Activated naive CD8-positive, alpha-beta T cell treated with anti-CD3 and anti-CD28 coated beads, Interleukin-2, amount 50 U/mL, for 16 hours (primary cell): ENCODE measurements around the gene POFUT1.
A peak's percentile ranks its signal among the peaks of the same experiment; 100 is the strongest.
"Not testable (repeated sequence)": the region's sequence is repeated elsewhere in the genome, so short reads cannot be mapped to it uniquely, and the experiment has no call there.

Experiments used
- DNase-seq: peaks from one replicate; pipeline ENCODE4 v3.0.0-alpha.2; 2020; ENCODE audit warnings: low read depth, low spot score

The POFUT1 gene

DNA sequence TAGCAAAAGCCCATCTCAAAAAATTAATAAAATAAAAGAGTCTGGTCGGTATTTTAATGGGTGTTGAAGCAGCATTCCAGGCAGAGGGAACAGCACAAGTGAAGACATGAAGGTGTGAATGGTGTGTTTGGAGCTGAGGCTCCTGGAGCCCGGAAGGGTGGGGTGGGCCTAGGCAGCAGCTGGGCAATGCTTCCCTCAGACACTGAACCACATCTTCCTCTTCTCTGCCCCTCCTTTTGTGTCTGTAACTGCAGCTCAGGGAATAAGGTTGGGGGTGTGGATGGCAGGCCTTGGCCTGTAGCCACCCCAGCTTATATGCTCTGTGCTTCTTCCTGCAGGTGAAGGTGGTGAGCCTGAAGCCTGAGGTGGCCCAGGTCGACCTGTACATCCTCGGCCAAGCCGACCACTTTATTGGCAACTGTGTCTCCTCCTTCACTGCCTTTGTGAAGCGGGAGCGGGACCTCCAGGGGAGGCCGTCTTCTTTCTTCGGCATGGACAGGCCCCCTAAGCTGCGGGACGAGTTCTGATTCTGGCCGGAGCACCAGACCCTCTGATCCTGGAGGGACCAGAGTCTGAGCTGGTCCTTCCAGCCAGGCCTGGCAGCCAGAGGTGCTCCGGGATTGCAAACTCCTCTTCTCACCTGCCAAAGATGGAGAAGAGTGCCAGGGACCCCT is 26.6 kb downstream of the POFUT1 start:
- no peak for DNase-seq

DNA sequence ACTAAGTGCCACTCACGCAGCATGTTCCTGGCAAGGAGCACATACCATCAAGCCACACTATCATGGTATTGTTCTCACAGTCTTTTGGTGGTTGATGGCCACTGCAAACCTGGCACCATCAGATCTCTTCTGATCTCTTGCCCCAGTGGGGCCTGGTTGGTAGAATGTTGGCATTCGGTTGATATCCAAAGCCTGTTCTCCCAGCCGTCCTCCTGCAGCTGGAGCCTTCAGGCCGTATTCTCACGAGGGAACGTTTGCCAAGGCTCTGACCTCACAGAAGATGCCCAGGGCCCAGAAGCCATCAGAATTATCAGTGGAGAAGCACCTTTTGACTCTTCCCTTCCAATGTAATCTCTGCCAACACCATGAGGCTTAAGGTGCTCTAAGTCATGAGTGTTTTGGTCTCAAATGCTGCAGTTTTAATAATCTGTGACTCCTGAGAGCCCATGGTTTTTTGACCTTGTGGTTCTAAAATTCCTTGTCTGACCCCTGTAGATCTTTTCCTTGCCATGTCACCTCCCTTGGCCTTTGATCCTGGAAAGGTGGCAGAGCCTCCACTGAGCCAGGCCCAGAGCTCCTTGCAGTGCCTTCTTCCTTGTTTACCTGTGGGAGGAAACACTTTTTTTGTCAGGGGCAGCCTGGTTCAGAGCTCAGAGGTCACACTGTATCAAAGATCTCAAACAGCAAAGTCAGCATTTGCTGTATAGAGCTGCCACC is 27.8 kb downstream of the POFUT1 start:
- DNase-seq = no peak

DNA sequence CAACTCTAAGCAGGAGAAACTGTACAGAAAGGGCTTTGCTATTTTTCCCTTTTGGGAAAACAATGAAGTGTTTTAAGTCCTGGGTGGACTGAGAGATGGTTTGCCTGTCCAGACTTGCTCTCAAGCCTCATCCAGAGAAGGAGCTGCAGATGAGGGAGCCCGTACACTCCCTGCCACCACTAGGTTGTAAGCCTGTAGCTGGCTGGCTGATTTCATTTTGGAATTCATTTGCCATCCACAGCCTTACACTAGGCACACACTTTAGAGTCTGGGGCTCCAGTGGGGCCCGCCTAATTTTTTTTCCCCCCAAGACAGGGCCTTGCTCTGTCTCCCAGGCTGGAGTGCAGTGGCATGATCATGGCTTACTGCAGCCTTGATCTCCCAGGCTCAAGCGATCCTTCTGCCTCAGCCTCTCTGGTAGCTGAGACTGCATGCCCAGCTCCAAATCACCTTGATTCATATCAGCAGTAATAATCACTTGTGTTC is 28.4 kb downstream of the POFUT1 start:
- DNase-seq = no peak

GRCh38 chr20:32236819-32237218 is 29.1 kb downstream of the POFUT1 start:
- DNase-seq = no peak

- no peak for DNase-seq
Observed at GRCh38 chr20:32237419-32237818, 29.7 kb downstream of the POFUT1 start.

- no peak for DNase-seq
Observed at GRCh38 chr20:32238483-32239425, 31.1 kb downstream of the POFUT1 start.

- no peak for DNase-seq
Observed at GRCh38 chr20:32240205-32240604, 32.5 kb downstream of the POFUT1 start.

GRCh38 chr20:32241807-32242206 is 34.1 kb downstream of the POFUT1 start:
- DNase-seq = no peak

- DNase-seq = no peak
Observed at GRCh38 chr20:32244150-32244823, 36.6 kb downstream of the POFUT1 start.

- no peak for DNase-seq
Observed at GRCh38 chr20:32244959-32245358, 37.3 kb downstream of the POFUT1 start.

GRCh38 chr20:32246208-32246607 is 38.5 kb downstream of the POFUT1 start:
- DNase-seq = not testable (repeated sequence)

GRCh38 chr20:32248043-32248442 is 40.4 kb downstream of the POFUT1 start:
- no peak for DNase-seq

GRCh38 chr20:32249030-32249738 is 41.5 kb downstream of the POFUT1 start:
- DNase-seq = no peak

- no peak for DNase-seq
Observed at GRCh38 chr20:32251470-32251869, 43.8 kb downstream of the POFUT1 start.

GRCh38 chr20:32252189-32252588 is 44.5 kb downstream of the POFUT1 start:
- peak; percentile 80 for DNase-seq

GRCh38 chr20:32260973-32261372 is 53.3 kb downstream of the POFUT1 start:
- not testable (repeated sequence) for DNase-seq

GRCh38 chr20:32261644-32262043 is 54.0 kb downstream of the POFUT1 start:
- no peak for DNase-seq

GRCh38 chr20:32263398-32263954 is 55.8 kb downstream of the POFUT1 start:
- DNase-seq = no peak

GRCh38 chr20:32271620-32272019 is 63.9 kb downstream of the POFUT1 start:
- no peak for DNase-seq

GRCh38 chr20:32274359-32274758 is 66.7 kb downstream of the POFUT1 start:
- DNase-seq = no peak
